Urinary bladder (tissue), 4 donors: Measurements from ENCODE around the gene SHMT2. TPM values are rescaled to one million over a fixed set of nuclear protein-coding genes. Genes with fewer than 3 reads are reported as not detected.

ENCODE experiments used
- DNase-seq: peaks from one replicate; pipeline ENCODE4 v3.0.0-alpha.2; 2015; ENCODE audit errors: extremely low spot score
- H3K27ac ChIP-seq: one replicate; pipeline ENCODE4 v1.5.1; 2013; ENCODE audit warnings: low read depth, mild to moderate bottlenecking, moderate library complexity
- H3K36me3 ChIP-seq: one replicate; pipeline ENCODE4 v1.6.1; 2013; ENCODE audit warnings: mild to moderate bottlenecking, moderate library complexity; ENCODE audit not compliant: insufficient read depth
- H3K4me1 ChIP-seq: one replicate; pipeline ENCODE4 v1.6.1; 2013; ENCODE audit warnings: mild to moderate bottlenecking, moderate library complexity; ENCODE audit not compliant: insufficient read depth
- H3K4me3 ChIP-seq: one replicate; pipeline ENCODE4 v1.5.1; 2013; ENCODE audit warnings: low read depth, low read length
- WGBS: extraction: QIAGEN DNeasy Blood & Tissue Kit; methylation state at CpG from one replicate; pipeline ENCODE4 v1.1.7; 2013; 5-methylcytosine and 5-hydroxymethylcytosine counted together
- polyA plus RNA-seq: library from polyadenylated mRNA; stranded (reverse); fragments of 200-250 nt; gene quantifications from one replicate; pipeline ENCODE4 v1.2.3, GENCODE V29; 2013
- total RNA-seq: library from RNA; depleted of rRNA; stranded (reverse); fragments of >200 nt; gene quantifications from one replicate; pipeline ENCODE4 v1.2.3, GENCODE V29; 2014
- donor health status: healthy with polysubstance abuse.
- donor health status: healthy.

Gene SHMT2
- total and polyA plus RNA-seq, 2 donors = 62.8 to 69.8 TPM

DNA sequence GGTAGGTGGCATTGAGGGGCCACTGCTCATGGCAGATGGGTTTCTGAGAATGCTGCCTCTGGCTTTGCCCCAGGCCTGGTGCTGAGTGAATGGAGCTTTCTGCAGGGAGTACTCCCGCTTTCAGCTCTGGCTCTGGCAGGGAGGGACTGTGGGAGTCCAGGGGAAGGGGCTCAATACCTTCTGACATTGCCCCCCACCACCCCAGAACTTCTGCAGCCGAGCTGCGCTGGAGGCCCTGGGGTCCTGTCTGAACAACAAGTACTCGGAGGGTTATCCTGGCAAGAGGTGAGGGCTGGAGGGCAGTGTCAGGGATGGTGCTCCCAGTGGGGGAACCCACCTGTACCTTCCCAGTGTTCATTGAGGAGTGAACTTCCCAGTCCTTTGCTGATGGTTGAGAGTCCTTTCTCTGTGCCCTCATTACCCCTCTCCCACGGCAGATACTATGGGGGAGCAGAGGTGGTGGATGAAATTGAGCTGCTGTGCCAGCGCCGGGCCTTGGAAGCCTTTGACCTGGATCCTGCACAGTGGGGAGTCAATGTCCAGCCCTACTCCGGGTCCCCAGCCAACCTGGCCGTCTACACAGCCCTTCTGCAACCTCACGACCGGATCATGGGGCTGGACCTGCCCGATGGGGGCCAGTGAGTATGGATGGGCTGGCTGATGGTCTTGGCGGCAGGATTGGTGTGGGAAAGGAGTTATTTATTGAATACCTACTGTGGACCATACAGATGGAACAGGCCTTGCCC is 1.9 kb downstream of the SHMT2 start:
- DNase-seq = no peak
- Histone ChIP-seq H3K27ac (no peak overlapping the region), H3K4me3 (no peak overlapping the region), H3K36me3 (peaks cover 3% of the 10 kb centered on the region), H3K4me1 (no peaks in the 10 kb centered on the region)
- 91% methylated on average over 13 of the region's 13 CpGs for WGBS

DNA sequence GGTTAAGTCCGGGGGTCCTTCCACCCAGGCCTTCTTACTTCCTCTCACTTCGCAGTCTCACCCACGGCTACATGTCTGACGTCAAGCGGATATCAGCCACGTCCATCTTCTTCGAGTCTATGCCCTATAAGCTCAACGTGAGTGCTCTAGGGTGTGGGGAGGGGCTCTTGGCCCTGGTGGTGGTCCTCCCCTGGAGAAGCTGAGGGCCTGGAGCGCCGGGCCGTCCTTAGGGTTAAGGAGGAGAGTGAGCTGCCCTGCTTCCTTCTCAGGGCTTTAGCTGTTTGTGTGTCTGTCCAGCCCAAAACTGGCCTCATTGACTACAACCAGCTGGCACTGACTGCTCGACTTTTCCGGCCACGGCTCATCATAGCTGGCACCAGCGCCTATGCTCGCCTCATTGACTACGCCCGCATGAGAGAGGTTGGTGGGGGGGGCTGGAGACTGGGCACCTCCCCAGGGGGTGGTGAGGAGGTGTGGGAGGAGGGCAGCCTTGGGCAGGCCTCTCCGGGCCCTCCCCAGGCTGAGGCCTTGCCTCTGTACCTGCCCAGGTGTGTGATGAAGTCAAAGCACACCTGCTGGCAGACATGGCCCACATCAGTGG is 2.7 kb downstream of the SHMT2 start:
- peaks cover 3% of the 10 kb centered on the region for H3K36me3 ChIP-seq
- no peaks in the 10 kb centered on the region for H3K4me1 ChIP-seq
- H3K4me3 ChIP-seq = no peak overlapping the region
- H3K27ac ChIP-seq = no peak overlapping the region
- 87% methylated on average over 19 of the region's 19 CpGs for WGBS
- no peak for DNase-seq

DNA sequence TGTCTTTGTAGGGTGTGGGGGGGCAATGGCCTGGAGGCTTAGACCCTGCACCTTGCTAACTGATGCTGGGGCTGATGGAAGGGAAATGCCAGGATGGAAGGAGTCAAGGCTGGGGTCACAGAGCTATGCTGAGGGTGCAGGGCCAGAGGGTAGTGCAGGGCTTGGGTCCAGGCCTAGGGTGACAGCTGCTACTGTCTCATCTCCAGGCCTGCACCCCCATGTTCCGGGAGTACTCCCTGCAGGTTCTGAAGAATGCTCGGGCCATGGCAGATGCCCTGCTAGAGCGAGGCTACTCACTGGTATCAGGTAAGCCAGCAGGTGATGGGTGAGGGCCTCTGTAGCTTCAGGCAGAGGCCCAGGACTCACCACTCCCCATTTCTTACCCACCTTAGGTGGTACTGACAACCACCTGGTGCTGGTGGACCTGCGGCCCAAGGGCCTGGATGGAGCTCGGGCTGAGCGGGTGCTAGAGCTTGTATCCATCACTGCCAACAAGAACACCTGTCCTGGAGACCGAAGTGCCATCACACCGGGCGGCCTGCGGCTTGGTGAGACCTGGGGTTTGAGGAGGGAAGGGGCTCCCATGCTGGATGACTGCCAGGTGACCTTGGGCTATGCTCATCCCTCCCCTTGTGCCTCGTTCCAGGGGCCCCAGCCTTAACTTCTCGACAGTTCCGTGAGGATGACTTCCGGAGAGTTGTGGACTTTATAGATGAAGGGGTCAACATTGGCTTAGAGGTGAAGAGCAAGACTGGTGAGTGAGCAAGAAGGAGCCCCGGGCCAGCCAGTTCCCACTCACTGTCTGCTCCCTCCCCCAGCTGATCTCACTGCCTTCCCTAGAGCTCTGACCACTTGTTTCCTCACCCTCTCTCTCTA is 4.1 kb downstream of the SHMT2 start:
- Histone ChIP-seq H3K4me3 (no peak overlapping the region), H3K4me1 (no peaks in the 10 kb centered on the region)
- WGBS = 83% methylated on average over 15 of the region's 15 CpGs

DNA sequence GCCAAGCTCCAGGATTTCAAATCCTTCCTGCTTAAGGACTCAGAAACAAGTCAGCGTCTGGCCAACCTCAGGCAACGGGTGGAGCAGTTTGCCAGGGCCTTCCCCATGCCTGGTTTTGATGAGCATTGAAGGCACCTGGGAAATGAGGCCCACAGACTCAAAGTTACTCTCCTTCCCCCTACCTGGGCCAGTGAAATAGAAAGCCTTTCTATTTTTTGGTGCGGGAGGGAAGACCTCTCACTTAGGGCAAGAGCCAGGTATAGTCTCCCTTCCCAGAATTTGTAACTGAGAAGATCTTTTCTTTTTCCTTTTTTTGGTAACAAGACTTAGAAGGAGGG is 4.7 kb downstream of the SHMT2 start:
- Histone ChIP-seq H3K4me3 (no peak overlapping the region), H3K27ac (no peak overlapping the region), H3K4me1 (no peaks in the 10 kb centered on the region), H3K36me3 (peaks cover 3% of the 10 kb centered on the region)
- DNase-seq = no peak
- 87% methylated on average over 3 of the region's 3 CpGs for WGBS

More for the DNA sequence above, 4.1 kb downstream of the SHMT2 start:
- Histone ChIP-seq H3K27ac (no peak overlapping the region), H3K36me3 (peaks cover 3% of the 10 kb centered on the region)
- DNase-seq = no peak

DNA sequence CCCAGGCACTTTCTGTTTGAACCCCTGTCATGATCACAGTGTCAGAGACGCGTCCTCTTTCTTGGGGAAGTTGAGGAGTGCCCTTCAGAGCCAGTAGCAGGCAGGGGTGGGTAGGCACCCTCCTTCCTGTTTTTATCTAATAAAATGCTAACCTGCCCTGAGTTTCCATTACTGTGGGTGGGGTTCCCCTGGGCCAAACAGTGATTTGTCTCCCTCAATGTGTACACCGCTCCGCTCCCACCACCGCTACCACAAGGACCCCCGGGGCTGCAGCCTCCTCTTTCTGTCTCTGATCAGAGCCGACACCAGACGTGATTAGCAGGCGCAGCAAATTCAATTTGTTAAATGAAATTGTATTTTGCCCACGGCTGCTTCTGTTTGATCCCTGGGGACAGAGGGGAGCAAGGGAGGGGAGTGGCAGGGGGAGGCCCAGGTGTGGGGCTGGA is 5.1 kb downstream of the SHMT2 start:
- no peak overlapping the region for H3K4me3 ChIP-seq
- no peak overlapping the region for H3K27ac ChIP-seq
- WGBS = 85% methylated on average over 10 of the region's 10 CpGs
- no peak for DNase-seq
- peaks cover 3% of the 10 kb centered on the region for H3K36me3 ChIP-seq
- no peaks in the 10 kb centered on the region for H3K4me1 ChIP-seq

DNA sequence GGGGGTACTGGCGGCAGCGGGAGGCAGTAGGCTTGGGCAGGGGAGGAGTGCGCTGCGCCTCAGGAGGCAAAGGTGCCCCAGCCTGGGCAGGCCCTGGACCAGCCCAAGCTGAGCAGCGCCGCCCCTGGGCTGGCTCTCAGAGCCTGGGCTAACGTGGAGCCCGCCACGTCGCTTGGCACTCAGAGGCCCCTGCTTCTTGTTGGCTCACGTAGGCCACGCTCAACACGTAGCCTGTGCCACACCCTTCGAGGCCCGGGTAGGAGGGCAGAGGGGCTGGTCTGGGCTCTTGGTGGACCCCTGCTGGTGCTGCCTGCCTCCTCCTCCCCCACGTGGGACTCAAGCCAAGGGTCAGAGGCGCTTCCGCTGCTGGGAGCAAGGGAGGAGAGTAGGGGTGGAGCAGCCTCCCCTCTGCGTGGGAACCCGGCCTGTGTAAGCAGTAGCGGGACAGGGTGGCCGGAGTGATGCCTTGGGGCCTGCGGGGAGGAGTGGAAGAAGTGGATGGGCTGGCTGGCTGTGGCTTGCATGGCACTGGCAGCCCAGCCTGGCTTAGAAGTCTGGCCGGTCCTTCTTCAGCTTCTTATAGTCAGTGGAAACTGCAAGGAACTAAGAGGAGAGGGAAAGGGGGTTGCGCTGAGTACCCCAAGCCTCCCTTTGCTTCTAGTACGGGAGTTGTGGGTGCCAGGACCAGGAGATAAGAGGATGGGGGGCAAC is 5.7 kb downstream of the SHMT2 start:
- 68% methylated on average over 26 of the region's 26 CpGs for WGBS
- H3K27ac ChIP-seq = no peak overlapping the region
- H3K4me3 ChIP-seq = no peak overlapping the region
- peaks cover 3% of the 10 kb centered on the region for H3K36me3 ChIP-seq
- no peaks in the 10 kb centered on the region for H3K4me1 ChIP-seq
- DNase-seq = peak; percentile 70

DNA sequence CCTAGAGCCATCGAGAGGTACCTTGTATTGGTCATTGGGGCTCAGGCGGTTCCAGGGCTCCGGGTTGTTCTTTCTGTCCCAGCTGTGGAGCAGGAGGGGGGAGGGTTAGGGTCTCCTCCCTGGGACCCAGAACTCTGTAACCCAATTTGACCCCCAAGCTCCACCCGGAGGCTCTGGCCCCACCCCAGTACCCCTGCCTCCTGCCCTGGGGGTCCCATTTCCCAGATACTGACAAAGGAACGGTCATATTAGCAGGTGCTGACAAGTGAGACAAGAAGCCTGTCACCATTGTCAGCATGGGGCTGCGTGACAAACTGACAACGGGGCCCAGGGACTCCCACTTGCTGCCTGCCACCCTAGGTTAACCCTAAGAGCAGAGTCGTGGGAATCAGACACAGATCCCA is 6.2 kb downstream of the SHMT2 start:
- Histone ChIP-seq H3K4me1 (no peaks in the 10 kb centered on the region), H3K36me3 (peaks cover 3% of the 10 kb centered on the region), H3K4me3 (no peak overlapping the region), H3K27ac (no peak overlapping the region)
- DNase-seq = no peak
- WGBS = 61% methylated on average over 8 of the region's 8 CpGs

DNA sequence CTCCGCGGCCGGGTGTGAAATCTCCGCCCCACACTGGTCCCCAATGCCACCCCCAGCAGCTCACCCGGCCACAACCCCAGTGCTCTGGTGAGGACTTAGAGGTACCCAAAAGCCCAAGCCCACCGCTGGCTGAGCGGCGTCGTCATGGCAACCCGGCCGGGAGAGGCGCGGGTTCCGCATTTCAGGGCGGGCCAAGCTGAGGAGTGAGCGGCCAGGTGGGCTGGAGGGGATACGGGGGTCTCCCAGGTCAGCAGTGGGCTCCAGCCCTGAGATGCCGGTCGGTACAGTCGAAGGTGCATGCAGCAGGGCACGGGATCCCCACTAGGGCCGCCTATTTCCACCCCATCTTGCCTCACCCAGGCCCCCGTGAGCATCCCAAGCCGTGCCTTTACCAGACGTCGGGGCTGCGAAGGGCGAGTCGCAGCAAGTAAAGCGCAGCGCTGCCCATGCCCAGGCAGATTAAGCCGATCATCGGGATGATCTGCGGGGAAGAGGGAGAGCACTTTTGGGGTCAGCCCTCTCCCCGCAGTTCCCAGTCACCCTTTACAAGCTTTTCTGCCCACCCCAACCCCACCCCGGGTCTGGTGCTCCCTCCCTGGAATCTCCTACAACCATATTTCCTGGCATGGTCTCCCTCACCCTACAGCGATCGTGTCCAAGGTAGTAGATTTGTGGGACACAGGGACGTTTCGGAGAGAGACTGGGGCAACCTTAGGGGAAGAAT is 6.9 kb downstream of the SHMT2 start:
- WGBS = 15% methylated on average over 40 of the region's 40 CpGs
- Histone ChIP-seq H3K4me1 (no peaks in the 10 kb centered on the region), H3K27ac (no peak overlapping the region), H3K36me3 (peaks cover 3% of the 10 kb centered on the region), H3K4me3 (no peak overlapping the region)
- DNase-seq = no peak

DNA sequence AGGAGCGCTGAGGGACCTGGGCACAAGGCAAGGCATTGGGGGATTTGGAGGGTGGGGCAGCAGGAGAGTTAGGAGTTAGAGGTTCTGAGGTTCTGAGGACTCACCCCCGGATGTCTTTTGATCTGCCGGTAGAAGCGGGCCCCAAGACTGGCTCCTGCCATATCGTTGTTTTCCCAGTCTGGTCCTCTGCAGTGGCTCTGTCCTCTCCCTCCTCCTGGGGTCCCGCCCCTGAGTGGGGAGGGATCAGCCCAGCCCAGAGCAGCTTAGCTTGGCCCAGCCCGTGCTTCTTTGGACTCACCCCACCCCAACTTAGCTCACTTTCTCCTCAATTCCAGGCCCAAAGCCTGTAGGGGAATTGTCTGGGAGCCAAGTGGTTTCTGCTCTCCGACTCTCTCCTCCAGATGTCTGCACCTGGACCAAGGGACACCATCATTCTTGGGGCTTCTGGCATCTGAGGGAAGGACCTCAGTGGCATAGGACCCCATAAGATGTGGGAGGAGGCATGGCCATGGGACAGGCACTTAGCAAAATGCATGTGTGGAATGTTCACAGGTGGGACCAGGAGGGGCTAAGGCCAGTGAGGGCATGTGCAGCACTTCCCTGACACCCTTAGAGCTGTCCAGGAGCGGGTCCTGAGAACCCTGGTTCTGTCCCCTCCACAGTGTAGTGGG is 7.5 kb downstream of the SHMT2 start:
- DNase-seq = no peak
- Histone ChIP-seq H3K4me1 (no peaks in the 10 kb centered on the region), H3K27ac (no peak overlapping the region), H3K4me3 (no peak overlapping the region), H3K36me3 (peaks cover 3% of the 10 kb centered on the region)
- 23% methylated on average over 9 of the region's 9 CpGs for WGBS

DNA sequence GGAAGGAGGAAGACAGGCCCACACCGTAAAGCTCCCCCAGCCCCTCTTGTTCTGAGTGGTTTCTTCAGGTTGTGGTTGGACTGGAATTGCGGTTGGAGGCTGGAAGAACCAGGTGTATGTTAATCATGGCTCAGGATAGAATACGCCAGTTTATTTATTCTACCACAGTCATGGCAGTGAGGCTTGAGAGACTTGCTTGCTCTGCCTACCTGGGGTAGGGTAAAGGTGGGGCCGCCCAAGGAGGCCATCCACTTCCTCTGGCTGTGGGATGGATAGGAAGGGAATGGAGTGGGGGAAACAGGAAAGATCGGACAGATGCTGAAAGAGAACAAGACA is 8.1 kb downstream of the SHMT2 start:
- H3K36me3 ChIP-seq = peaks cover 3% of the 10 kb centered on the region
- WGBS = 44% methylated on average over 5 of the region's 5 CpGs
- no peaks in the 10 kb centered on the region for H3K4me1 ChIP-seq
- H3K4me3 ChIP-seq = no peak overlapping the region
- no peak for DNase-seq
- no peak overlapping the region for H3K27ac ChIP-seq

DNA sequence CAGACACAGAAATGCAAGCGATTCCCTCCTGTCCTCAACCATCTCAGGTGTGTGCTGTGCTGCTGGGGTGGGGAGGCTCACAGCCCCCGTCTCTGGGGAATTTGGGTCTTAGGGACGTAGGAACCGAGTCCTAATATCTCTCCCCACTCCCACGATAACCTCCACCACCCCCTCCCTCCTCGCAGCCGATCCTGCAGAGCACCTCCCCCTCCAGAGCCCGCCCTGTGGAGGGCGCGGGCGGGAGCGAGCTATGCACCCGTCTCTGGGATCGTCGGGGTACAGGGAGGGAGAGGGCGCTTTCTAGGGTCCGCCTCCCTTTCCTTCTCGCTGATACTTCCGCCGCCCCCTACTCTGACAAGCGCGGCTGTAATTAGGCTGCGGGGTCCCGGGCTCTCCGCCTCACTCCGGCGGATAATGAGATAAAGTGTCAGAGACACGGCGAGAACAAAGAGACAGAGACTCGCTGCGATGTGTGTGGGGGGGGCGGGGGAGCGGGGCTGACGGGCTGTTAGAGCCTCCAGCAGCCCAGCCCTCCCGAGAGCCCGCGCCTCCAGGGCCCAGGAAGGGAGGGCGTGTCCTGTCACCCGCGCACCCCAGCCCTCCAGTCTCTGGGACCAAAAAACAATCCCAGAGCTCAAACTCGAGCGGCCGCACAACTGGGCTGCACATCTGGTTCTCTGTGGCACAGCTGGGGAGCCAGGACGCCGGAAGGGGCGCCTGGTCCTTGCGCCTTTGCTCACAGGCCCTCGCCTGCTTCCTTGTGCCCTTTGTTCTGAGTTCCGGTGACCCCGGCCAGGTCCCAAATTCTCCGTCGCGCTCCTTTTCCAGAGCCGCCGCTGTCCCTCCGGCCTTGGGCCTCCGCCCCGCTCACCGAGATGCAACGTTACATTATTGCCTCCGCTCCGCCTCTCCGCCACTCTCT is 8.7 kb downstream of the SHMT2 start:
- Histone ChIP-seq H3K4me3 (peak overlapping the region; percentile 15), H3K36me3 (peaks cover 3% of the 10 kb centered on the region), H3K4me1 (no peaks in the 10 kb centered on the region), H3K27ac (no peak overlapping the region)
- 5% methylated on average over 63 of the region's 63 CpGs for WGBS
- DNase-seq = no peak
